Endometrial microvascular endothelial cells (primary cell): ENCODE data around the gene SERPINE2. TPM values are rescaled to one million over a fixed set of nuclear protein-coding genes. Genes with fewer than 3 reads are reported as not detected.
"Not testable (repeated sequence)": the region's sequence is repeated elsewhere in the genome, so short reads cannot be mapped to it uniquely, and the experiment has no call there.

Experiments used
- in situ Hi-C: cut with HindIII; loops from 2 replicates; pipeline ENCODE4 v1.10.0; 2017; ENCODE audit warnings: low sequenced_read_pairs, low pct_unique_long_range_greater_than_20kb; ENCODE audit errors: inconsistent ontology term
- total RNA-seq: library from RNA; depleted of rRNA; stranded (reverse); fragments of >200 nt; gene quantifications from one replicate; pipeline ENCODE4 v1.2.3, GENCODE V29; 2015; ENCODE audit errors: inconsistent ontology term

SERPINE2 gene
- total RNA-seq, 1 donor from 2014 or later: 6.4 TPM

DNA sequence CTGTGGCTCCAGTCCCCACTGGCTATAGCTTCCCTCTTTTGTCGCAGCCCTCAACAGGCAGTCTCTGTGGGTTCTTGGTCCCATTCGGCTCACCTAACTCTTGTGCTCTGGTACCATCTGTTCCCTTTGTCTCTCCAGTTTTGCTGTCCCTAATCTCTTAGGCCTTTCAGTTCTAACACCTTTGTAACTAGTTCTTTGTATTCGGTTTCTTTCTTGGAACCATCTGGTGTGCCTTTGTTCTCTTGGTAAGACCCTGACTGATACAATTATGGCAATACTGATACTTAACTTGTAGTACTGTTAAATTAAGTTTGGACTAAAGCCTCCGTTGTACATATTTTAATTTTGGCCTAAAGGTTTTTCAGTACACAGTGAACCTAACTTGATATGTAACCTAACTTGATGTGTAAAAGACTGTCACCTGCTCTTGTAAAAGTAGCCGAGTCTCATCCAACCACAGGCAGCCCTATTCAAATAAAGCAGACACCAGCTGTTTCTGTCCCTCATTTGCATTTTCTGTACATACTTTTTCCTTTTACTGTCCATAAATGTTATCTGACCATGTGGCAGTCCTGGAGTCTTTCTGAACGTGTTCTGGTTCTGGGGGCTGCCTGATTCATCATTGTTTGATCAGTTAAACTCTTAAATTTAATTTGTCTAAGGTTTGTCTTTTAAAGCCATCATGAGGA is 86.7 kb downstream of the SERPINE2 start:
- in situ Hi-C loops: no loop called here

DNA sequence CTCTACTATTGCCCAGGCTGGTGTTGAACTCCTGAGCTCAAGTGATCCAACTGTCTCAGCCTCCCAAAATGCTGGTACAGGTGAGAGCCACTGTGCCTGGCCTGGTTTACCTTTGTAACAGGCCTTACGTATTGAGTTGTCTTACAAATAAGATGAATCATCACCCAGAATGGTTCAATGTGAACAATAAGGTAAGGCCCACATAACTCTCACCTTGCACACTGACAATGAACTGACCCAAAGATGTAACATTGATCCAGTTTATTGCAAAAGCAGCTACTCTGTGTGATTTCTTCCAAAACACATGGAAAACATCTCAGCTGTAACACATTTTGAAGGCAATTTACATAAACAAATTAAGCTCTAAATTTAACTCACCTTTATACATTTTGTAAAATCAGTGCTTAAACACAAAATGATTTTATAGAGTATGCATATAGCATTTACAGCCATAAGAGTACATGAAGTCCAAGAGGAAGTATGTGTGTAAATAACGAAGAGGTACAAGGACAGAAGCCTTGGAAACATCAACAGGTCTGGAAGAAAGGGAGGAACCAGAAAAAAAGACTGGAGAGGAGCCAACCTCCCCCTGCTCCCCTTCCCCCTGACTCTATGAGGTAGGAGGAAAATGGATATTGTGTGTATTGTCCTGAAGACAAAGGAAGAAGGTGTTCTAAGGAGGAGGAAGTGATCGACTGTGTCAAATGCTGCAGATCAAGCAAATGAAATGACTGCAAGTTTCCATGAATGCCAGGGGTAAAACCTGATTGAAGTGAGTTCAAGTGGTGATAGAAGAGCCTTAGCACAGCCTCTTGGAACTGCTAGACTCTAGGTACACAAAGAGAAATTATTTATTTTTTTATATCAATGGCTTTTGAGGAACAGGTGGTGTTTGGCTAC is 88.4 kb downstream of the SERPINE2 start:
- in situ Hi-C loops: no loop called here

DNA sequence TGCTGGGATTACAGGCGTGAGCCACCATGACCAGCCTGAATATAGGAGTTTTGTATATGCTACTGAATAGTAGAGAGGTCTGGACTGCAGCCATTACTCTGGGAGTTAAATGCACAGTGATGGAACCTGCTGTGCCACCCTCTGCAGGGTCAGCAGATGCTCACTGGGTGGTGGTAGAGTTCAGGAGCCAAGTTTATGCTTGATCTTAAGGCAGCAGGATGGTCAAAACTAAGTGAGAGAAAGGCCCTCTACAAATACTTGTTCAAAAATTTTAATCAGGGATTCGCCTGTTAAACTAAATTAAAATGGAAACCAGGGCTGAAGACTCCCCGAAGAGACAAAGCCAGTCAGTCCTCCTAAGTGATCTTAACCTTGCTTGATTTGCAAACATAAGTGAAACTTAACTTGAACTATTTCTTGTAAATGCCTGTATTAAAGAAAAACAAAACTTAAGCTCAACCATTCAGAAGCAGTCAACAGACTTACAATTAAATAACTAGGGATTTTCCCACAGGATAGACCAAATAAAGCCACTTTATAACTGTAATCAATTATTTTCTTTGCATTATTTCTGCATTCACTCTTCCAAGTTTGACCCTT is 89.7 kb downstream of the SERPINE2 start:
- in situ Hi-C loops: no loop called here

DNA sequence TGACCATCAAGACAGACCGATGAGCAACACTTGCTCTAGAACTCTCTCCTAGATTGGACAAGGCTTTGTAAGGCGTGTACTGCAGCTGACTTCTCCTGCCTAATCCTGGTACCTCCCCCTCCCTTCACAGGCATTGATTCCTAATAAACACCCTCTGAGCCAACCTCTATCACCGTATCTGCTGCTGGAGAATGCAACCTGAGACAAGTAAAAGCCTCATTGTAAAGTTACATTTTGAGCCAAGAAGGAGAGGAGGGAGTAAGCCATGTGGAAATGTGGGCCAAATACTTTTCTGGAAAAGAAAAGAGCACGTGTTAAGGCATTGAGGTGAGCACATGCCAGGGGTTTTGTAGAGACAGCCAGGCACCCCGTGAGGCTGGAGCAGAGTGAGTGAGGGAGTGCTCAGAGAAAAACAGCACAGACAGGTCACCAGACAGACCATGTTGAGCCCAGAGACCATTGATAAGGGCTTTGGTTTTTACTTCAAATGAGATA is 91.3 kb downstream of the SERPINE2 start:
- in situ Hi-C loops: no loop called here

DNA sequence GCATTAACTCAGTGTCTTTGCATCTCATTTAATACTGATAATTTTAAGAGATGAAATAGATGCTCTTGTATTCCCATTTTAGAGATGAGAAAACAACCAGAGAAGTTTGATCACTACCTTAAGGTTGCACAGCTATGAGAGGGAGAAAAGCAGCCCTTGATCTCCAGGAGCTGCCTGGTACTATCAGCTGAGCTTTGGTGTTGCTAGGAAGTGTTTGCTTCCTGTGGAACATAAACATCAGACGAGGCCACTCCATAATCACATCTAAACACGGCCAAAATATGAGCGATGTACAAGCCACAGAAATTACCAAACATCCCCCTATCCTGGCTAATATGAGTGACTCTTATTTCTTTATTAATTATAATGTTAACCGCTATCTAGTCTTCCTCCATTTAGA is 93.3 kb downstream of the SERPINE2 start:
- in situ Hi-C loops: no loop called here

DNA sequence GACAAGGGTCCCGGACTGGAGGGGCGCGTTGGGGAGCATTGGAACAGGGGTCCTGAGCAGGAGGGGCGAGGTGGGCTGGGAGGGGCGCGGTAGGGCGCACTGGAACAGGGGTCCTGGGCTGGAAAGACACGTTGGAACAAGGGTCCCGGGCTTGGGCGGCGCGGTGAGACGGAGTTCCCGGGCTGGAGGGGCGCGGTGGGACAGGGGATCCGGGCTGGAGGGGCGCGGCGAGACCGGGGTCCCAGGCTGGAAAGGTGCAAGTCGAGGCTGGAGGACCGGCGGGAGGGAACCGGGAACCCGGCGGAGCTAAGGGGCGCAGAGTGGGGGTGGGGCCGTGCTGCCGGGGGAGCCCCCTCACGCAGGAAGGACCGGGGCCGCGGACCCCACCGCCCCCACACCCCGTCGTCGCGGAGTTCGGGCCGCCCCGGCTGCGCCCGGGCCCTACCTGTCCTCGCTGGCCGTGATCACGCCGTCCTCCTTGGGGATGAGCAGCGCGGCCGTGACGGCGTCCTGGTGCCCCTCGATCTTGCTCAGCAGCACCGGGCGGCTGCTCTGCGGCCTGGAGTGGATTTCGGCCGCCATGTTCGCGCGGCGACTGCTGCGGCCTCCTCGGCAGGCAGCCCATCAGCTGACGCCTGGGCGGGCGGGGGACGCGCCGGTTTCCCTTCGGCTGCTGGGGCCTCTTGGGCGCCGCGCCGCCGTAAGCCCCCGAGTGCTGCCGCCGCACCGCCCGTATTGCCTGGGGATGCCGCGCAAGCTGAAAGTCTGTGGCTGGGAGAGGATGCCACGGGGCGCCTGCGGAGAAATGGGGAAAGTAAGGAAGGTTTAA is 94.2 kb downstream of the SERPINE2 start, which contains the start of gene WDFY1:
Gene WDFY1 (minus strand): TSS at position 633 of the 829 bp plus-strand sequence. CDS start 51 bp downstream, at position 582.
- in situ Hi-C loops: no loop called here

DNA sequence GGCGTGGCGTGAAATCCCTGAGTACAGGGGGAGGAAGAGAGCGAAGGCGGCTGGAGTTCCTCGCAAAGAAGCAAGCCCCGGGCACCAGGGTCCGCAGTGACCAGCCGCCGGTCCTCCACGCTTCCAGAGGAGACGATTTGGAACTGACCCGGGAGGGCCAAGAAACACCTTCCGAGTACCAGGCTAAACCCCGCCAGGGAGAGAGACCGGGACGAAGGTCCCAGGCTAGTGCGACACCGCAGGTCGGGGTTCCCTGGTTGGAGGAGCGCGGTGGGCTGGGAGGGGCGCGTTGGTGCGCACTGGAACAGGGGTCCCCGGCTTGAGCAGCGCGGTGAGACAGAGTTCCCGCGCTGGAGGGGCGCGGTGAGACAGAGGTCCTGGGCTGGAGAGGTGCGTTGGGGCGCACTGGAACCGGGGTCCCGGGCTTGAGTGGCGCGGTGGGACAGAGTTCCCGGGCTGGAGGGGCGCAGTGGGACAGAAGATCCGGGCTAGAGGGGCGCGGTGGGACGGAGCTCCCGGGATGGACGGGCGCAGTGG is 94.9 kb downstream of the SERPINE2 start:
- in situ Hi-C loops: no loop called here

DNA sequence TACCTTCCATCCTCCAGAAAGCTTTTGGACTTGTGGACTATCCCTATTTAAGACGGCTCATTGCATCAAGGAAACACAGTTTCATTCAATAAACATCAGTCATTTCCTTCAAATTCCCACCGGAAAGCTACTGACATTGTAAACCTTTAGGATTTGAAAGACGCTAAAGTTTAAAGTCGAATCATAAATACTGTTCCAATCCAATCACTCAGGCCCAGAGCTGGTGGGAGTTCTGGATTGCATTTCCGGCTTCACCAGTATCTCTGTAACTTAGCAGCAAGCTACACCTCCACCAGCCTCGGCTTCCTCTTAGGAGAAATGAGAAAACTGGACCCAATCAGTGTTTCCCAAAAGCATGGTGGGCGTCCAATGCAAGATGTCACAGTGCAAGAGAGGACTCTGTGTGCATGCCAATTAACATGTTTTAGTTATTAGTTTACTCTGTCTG is 95.5 kb downstream of the SERPINE2 start:
- in situ Hi-C loops: no loop called here

DNA sequence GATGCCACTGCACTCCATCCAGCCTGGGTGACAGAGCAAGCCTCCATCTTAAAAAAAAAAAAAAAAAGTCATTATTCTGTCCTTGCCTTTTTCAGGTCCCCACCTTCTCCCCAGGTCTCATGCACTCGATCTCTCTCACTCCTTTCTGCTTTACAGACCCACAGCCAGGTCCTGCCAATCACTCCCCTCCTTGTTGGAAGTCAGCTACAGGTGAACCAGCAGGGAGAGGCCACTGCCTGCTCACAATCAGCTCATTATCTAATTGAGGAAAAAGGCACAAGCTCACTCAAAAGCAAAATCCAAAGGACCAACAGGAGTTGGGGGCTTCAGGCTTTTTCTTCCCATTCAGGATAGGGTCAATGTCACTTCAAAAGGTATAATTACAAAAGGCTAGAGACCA is 96.0 kb downstream of the SERPINE2 start:
- in situ Hi-C loops: no loop called here

DNA sequence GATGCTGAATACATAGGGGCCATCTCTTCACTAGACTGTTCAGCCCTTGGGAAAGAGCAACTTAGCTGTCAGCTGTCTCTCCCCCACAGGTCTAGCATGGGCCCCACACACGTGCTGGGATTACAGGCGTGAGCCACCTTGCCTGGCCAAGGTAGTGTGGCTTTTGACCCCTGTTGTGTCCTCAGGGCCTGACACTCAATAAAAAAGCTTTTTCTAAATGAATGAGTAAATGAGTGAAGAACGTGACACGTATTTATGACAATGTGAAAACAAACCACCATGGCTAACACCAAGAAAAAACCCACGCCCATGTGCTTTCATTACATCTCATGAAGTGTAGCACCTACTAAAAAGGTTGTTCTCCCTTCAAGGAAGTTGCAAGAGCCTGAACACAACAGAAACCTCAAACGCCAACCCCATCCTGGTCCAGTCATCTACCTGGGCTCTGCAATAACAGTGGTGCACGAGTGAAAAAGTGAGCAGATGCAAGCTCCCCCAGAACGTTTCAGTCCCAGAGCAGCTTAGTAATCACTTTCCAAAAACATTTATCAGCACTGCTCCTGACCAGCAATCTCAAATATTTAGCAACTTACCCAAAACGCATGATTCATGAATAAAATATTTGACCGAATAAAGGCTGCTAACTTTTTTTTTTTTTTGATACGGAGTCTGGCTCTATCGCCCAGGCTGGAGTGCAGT is 97.4 kb downstream of the SERPINE2 start:
- in situ Hi-C loops: no loop called here

DNA sequence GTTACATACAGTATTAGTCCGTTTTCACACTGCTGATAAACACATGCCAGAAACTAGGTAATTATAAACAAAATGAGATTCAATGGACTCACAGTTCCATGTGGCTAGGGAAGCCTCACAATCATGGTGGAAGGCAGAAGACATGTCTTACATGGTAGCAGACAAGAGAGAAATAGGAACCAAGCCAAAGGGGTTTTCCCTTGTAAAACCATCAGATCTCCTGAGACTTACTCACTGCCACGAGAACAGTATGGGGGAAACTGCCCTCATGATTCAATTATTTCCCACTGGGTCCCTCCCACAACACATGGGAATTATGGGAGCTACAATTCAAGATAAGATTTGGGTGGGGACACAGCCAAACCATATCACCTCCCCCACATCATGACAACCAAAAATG is 99.6 kb downstream of the SERPINE2 start:
- in situ Hi-C loops: not testable (repeated sequence)

DNA sequence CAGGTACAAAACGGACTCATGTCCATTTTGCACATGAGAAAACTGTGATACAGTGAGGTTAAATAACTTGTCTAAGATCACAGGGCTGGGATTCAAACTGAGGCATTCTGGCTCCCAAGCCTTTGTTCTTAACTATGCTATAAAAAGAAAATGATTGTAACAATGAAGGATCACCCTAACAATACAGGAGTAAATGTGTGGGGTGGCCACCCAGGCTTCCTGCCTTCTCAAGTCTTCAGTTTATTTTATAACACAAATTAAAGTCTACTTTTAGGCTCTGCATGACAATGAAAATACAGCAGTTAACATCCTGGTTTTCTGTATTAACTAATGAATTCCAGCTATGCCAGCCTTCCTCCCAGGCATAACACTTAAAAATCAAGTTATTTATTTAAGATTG is 101.6 kb downstream of the SERPINE2 start:
- in situ Hi-C loops: no loop called here

DNA sequence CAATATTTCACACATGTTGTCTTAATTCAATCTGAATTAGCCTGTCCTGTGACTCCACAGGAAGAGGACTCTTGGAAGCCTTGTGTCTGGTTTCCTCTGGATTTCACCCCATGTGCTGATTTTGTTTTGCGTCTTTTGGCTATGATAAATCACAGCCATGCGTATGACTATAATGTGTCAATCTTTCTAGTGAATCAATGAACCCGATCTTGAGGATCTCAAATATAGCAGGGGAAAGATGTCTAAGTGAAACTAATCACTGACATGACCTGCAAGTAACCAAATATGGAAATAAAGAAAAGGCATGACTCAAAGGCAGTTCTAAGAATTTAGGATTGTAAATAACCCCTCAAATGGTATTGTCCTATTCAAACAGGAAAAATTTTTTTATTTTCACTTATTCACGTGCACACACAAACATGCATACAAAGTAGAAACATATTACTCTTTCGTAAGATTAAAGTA is 102.2 kb downstream of the SERPINE2 start:
- in situ Hi-C loops: no loop called here

DNA sequence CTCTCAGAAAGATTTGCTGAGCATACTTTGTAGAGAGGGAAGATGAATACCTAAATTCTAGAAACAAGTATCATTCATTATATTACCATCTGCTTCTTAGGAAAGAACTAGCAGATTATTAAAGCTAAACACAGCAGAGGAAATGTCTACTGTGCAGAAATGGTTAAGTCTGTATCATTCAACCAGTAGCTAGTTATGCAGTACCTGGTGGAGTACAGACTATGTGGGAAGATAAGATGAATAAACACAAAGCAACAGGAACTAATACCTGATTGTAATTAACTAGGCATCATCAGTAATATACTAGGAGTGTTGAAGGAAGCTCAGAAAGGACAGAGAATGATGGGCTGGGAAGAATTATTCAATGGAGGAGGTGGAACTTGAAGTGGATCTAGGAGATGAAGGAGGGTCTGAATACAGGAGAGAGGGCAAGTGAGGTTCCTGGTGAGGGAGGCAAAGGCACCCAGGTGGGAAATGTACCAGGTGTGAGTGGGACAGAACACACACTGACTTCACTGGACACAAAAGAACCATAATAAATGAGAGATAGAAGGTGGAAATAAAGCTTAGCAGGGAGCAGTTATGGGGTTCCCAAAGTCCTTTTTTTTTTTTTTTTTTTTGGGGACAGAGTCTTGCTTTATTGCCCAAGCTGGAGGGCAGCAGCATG is 103.5 kb downstream of the SERPINE2 start:
- in situ Hi-C loops: no loop called here

DNA sequence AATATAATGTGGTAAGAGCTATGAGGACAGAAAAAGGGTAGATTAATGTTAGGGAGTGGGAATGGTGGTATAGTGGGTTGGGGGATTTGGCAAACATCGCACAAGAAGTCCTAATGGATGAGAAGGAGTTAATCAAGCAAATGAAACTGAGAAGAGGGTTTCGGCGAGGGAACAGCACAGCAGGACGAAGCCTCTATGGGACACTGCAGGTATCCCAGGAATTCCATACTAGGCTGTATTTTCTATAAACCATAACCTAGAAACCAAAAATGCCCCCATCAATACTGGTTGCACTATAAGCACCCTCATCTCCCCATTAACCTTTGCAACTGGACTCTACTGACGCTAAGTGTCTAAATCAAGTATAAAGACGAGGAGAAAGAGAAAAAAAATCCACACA is 104.2 kb downstream of the SERPINE2 start:
- in situ Hi-C loops: no loop called here

DNA sequence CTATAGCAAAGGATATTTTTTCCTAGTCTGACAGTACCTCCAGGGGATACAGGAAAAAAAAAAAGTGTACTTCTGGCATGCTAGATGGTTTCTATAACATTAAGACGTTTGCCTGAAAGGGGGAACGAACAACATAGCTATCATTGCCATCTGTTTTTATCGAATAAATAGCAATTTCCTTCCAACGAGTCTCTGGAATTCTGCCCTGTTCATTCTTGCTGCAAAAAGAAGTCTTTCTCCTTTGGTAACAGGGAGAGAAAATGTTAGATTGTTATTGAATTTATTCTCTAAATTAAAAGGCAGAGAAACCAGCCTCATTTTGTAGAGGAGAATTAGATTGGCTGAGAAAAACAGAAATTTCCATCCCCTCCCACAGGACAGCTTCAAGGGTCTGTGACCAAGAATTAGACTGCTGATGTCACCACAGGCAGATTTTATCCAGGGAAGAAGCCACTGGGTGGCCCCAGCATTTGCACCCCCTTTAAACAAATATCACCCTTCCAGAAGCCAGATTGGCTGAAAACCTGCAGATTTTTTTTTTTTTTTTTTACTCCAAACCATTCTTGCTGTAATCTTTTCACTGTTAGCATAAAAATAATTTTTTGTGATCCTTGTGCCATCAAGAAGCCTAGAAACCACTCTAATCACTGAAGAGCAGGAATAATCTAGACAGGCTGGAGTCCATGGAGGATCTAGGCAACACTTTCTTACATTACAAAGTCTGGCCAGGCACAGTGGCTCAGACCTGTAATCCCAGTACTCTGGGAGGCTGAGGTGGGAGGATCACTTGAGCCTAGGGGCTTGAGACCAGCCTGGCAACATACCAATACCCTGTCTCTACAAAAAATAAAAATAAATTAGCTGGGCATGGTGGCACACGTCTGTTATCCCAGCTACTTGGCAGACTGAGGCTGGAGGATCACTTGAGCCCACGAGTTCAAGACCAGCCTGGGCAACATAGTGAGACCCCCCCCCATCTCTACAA is 106.0 kb downstream of the SERPINE2 start:
- in situ Hi-C loops: no loop called here
